ENCODE measurements around the gene RAB3IL1.

- TF ChIP-seq POLR2A (IDR thresholded peaks at IDR 0.05; ENCODE audit: low read depth) (no peak), EP300 (IDR thresholded peaks at IDR 0.05) (no peak), CTCF (IDR thresholded peaks at IDR 0.05) (no peak)
Measured at GRCh38 chr11:61907282-61907681, 10.1 kb downstream of the RAB3IL1 start.
